Fibroblast of lung (primary cell): Measurements from ENCODE around the gene AK4.

Source experiments
- EZH2 ChIP-seq: IDR thresholded peaks from 2 replicates; pipeline ENCODE4 v1.5.1; 2012; ENCODE audit warnings: low read length, control low read depth, mild to moderate bottlenecking; ENCODE audit errors: missing control alignments
- TF ChIP-seq, protein P1 (sequence below), 2 donors: IDR thresholded peaks in 1 of 2; conservative IDR thresholded peaks in 1 of 2; 1 replicate in 1 of 2; 2 replicates in 1 of 2; pipeline ENCODE4 v1.5.1; 2011 to 2012; ENCODE audit warnings: low read length in 2 of 2, control low read depth in 1 of 2, inconsistent platforms in 1 of 2, low read depth in 1 of 2, mild to moderate bottlenecking in 1 of 2

DNA sequence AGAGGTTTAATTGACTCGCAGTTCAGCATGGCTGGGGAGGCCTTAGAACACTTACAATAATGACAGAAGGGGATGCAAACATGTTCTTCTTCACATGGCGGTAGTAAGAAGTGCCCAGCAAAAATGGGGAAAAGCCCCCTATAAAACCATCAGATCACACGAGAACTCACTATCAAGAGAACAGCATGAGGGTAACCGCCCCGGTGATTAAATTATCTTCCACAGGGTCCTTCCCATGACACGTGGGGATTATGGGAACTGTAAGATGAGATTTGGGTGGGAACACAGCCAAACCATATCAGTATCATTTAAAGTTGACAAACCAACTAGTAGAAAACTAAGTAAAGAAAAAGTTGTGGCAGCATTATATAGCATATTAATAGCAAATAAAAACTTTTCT is 90.0 kb downstream of the AK4 start:
- TF ChIP-seq, protein P1, sequence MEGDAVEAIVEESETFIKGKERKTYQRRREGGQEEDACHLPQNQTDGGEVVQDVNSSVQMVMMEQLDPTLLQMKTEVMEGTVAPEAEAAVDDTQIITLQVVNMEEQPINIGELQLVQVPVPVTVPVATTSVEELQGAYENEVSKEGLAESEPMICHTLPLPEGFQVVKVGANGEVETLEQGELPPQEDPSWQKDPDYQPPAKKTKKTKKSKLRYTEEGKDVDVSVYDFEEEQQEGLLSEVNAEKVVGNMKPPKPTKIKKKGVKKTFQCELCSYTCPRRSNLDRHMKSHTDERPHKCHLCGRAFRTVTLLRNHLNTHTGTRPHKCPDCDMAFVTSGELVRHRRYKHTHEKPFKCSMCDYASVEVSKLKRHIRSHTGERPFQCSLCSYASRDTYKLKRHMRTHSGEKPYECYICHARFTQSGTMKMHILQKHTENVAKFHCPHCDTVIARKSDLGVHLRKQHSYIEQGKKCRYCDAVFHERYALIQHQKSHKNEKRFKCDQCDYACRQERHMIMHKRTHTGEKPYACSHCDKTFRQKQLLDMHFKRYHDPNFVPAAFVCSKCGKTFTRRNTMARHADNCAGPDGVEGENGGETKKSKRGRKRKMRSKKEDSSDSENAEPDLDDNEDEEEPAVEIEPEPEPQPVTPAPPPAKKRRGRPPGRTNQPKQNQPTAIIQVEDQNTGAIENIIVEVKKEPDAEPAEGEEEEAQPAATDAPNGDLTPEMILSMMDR (conservative IDR thresholded peaks at IDR 0.05 in 1 of 2, IDR thresholded peaks at IDR 0.05 in 1 of 2; ENCODE audit: low read depth in 1 of 2, low read length in 2 of 2), result no peak
- TF ChIP-seq EZH2, result no peak
